Stimulated activated CD4-positive, alpha-beta T cell treated with anti-CD3 and anti-CD28 coated beads, TNF-alpha, amount 100 ng/mL, for 24 hours (primary cell): ENCODE measurements around the gene PROC.

Source experiments
- DNase-seq, 3 experiments: peaks; one replicate each; pipeline ENCODE4 v3.0.0-alpha.2; 2020; ENCODE audit warnings: low read depth in 3 of 3

Gene PROC

GRCh38 chr2:127413782-127414637 is 4.2 kb upstream of the PROC start:
- no peak for DNase-seq

DNA sequence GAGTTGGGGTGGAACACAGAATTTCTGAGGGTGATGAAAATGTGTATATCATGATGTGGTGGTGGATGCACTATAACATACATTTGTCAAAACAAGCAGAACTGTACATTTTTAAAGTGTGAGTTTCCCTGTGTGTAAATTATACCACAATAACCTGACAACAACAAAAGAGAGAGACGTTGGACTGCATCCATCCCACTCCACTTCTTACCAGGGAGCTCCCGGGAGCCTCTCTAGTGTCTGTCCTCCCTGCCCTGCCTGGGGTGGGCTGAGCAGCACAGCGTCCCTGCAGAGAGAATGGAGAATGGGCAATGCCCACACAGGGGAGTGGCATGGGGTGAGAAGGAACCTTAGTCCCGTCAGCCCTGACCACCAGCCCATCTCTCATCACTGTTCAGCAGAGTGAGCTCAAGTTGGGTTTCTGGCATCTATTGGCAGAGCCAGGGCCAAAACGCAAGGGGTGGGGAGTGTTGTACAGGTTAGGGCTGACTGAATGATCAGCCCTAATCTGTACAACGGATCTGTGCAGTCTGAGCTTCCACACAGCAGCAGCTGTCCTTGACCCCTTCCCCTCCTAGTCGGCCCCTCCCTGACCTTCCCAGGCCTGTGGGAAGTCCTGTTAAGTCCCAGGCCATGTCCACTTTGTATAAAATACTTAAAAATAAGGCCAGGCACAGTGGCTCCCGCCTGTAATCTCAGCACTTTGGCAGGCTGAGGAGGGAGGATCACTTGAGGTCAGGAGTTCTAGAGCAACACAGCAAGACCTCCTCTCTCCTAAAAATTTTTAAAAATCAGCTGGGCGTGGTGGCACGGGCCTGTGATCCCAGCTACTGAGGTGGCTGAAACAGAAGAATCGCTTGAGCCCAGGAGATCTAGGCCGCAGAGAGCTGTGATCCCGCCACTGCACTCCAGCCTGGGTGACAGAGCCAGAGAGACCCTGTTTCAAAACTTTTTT is 3.3 kb upstream of the PROC start:
- DNase-seq: no peak

- peak; percentile 57 to 81 (median 71) for DNase-seq
These were observed 2.4 kb upstream of the PROC start for GRCh38 chr2:127415593-127416505.

GRCh38 chr2:127416506-127417001 is 1.7 kb upstream of the PROC start:
- DNase-seq: no peak

DNA sequence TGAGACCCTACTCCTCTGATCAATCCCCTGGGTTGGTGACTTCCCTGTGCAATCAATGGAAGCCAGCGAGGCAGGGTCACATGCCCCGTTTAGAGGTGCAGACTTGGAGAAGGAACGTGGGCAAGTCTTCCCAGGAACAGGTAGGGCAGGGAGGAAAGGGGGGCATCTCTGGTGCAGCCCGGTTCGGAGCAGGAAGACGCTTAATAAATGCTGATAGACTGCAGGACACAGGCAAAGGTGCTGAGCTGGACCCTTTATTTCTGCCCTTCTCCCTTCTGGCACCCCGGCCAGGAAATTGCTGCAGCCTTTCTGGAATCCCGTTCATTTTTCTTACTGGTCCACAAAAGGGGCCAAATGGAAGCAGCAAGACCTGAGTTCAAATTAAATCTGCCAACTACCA is 821 bp upstream of the PROC start:
- DNase-seq: no peak

- DNase-seq: no peak
These were observed 844 bp downstream of the PROC start for GRCh38 chr2:127419112-127419430.

GRCh38 chr2:127419448-127420038 is 1.3 kb downstream of the PROC start:
- no peak for DNase-seq

GRCh38 chr2:127420039-127420864 is 2.0 kb downstream of the PROC start:
- no peak for DNase-seq

GRCh38 chr2:127421116-127421800 is 3.0 kb downstream of the PROC start:
- no peak for DNase-seq

DNA sequence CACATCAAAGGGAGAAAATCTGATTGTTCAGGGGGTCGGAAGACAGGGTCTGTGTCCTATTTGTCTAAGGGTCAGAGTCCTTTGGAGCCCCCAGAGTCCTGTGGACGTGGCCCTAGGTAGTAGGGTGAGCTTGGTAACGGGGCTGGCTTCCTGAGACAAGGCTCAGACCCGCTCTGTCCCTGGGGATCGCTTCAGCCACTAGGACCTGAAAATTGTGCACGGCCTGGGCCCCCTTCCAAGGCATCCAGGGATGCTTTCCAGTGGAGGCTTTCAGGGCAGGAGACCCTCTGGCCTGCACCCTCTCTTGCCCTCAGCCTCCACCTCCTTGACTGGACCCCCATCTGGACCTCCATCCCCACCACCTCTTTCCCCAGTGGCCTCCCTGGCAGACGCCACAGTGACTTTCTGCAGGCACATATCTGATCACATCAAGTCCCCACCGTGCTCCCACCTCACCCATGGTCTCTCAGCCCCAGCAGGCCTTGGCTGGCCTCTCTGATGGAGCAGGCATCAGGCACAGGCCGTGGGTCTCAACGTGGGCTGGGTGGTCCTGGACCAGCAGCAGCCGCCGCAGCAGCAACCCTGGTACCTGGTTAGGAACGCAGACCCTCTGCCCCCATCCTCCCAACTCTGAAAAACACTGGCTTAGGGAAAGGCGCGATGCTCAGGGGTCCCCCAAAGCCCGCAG is 3.8 kb downstream of the PROC start:
- DNase-seq: no peak

DNA sequence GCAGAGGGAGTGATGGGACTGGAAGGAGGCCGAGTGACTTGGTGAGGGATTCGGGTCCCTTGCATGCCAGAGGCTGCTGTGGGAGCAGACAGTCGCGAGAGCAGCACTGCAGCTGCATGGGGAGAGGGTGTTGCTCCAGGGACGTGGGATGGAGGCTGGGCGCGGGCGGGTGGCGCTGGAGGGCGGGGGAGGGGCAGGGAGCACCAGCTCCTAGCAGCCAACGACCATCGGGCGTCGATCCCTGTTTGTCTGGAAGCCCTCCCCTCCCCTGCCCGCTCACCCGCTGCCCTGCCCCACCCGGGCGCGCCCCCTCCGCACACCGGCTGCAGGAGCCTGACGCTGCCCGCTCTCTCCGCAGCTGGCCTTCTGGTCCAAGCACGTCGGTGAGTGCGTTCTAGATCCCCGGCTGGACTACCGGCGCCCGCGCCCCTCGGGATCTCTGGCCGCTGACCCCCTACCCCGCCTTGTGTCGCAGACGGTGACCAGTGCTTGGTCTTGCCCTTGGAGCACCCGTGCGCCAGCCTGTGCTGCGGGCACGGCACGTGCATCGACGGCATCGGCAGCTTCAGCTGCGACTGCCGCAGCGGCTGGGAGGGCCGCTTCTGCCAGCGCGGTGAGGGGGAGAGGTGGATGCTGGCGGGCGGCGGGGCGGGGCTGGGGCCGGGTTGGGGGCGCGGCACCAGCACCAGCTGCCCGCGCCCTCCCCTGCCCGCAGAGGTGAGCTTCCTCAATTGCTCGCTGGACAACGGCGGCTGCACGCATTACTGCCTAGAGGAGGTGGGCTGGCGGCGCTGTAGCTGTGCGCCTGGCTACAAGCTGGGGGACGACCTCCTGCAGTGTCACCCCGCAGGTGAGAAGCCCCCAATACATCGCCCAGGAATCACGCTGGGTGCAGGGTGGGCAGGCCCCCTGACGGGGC is 4.6 kb downstream of the PROC start:
- no peak for DNase-seq

GRCh38 chr2:127423478-127423843 is 5.2 kb downstream of the PROC start:
- DNase-seq: no peak

GRCh38 chr2:127423880-127424279 is 5.7 kb downstream of the PROC start:
- no peak for DNase-seq

- no peak for DNase-seq
These were observed 6.6 kb downstream of the PROC start for GRCh38 chr2:127424598-127425520.

GRCh38 chr2:127425540-127426490 is 7.6 kb downstream of the PROC start:
- DNase-seq: no peak
